GM23338 (cell line): ENCODE measurements around the gene OMA1. TPM values are rescaled to one million over a fixed set of nuclear protein-coding genes. Genes with fewer than 3 reads are reported as not detected.

Experiments
- ATAC-seq: fragments of 200-7000 bp; cut with Tn5 transposase; 3 replicates; pipeline ENCODE4 v1.9.1; 2020
- DNase-seq: peaks from one replicate; pipeline ENCODE4 v3.0.0-alpha.2; 2015; ENCODE audit warnings: low spot score
- H2AFZ ChIP-seq: fragments of 200-600 bp; sonication (generic); 2 replicates; pipeline ENCODE4 v1.8.0; 2016; ENCODE audit warnings: antibody characterized with exemption, mild to moderate bottlenecking, moderate library complexity
- H3F3A ChIP-seq: fragments of 200-600 bp; sonication (generic); replicated peaks from 2 replicates; pipeline ENCODE4 v1.8.0; 2017; ENCODE audit warnings: antibody characterized with exemption, mixed run types, low read depth
- H3K27ac ChIP-seq: fragments of 200-600 bp; sonication (generic); 2 replicates; pipeline ENCODE4 v1.6.1; 2016; ENCODE audit warnings: low read depth
- H3K27me3 ChIP-seq: fragments of 200-600 bp; sonication (generic); 2 replicates; pipeline ENCODE4 v1.8.0; 2016; ENCODE audit warnings: mild to moderate bottlenecking, mixed run types, moderate library complexity; ENCODE audit not compliant: insufficient read depth
- H3K36me3 ChIP-seq: fragments of 200-600 bp; sonication (generic); 2 replicates; pipeline ENCODE4 v1.8.0; 2016; ENCODE audit warnings: mild to moderate bottlenecking; ENCODE audit not compliant: insufficient read depth
- H3K4me1 ChIP-seq: fragments of 200-600 bp; sonication (generic); 2 replicates; pipeline ENCODE4 v1.8.0; 2016; ENCODE audit warnings: mild to moderate bottlenecking, moderate library complexity; ENCODE audit not compliant: insufficient read depth
- H3K4me2 ChIP-seq: fragments of 200-600 bp; sonication (generic); 2 replicates; pipeline ENCODE4 v1.7.1; 2017; ENCODE audit warnings: mixed run types
- H3K4me3 ChIP-seq: fragments of 200-600 bp; sonication (generic); 2 replicates; pipeline ENCODE4 v1.6.1; 2016; ENCODE audit warnings: mixed run types
- H3K79me2 ChIP-seq: fragments of 200-600 bp; sonication (generic); replicated peaks from 2 replicates; pipeline ENCODE4 v1.8.0; 2017; ENCODE audit warnings: mild to moderate bottlenecking; ENCODE audit not compliant: insufficient read depth
- H3K9me2 ChIP-seq: fragments of 200-600 bp; sonication (generic); 2 replicates; pipeline ENCODE4 v1.8.0; 2017; ENCODE audit not compliant: insufficient read depth
- H4K20me1 ChIP-seq: fragments of 200-600 bp; sonication (generic); replicated peaks from 2 replicates; pipeline ENCODE4 v1.8.0; 2017; ENCODE audit warnings: mild to moderate bottlenecking; ENCODE audit not compliant: insufficient read depth
- H3K27ac Mint-ChIP-seq: 2 replicates; pipeline ENCODE4 v1.8.0; 2020; ENCODE audit warnings: inconsistent platforms, mild to moderate bottlenecking, moderate library complexity, mixed read lengths
- H3K27me3 Mint-ChIP-seq: 3 replicates; pipeline ENCODE4 v1.8.0; 2022; ENCODE audit warnings: low read depth, mild to moderate bottlenecking, moderate library complexity, mixed read lengths, inconsistent platforms; ENCODE audit not compliant: insufficient read depth, poor library complexity
- H3K36me3 Mint-ChIP-seq: 3 replicates; pipeline ENCODE4 v1.8.0; 2021; ENCODE audit warnings: low read depth, mild to moderate bottlenecking, inconsistent platforms, moderate library complexity, mixed read lengths
- H3K4me1 Mint-ChIP-seq: 3 replicates; pipeline ENCODE4 v1.8.0; 2020; ENCODE audit warnings: mild to moderate bottlenecking, inconsistent platforms, mixed read lengths
- H3K4me3 Mint-ChIP-seq: 3 replicates; pipeline ENCODE4 v1.8.0; 2021; ENCODE audit warnings: moderate library complexity, mild to moderate bottlenecking, inconsistent platforms, mixed read lengths
- H3K9me3 Mint-ChIP-seq: 3 replicates; pipeline ENCODE4 v1.8.0; 2020; ENCODE audit warnings: moderate library complexity, mild to moderate bottlenecking, inconsistent platforms, mixed read lengths
- CREB1 ChIP-seq: fragments of 250-450 bp; sonication (Bioruptor Pico); IDR thresholded peaks from 2 replicates; pipeline ENCODE4 v1.5.0; 2020; ENCODE audit warnings: low read depth, mild to moderate bottlenecking, moderate library complexity
- EZH2 ChIP-seq: fragments of 200-600 bp; sonication (generic); IDR thresholded peaks from one replicate; pipeline ENCODE4 v1.8.0; 2017; ENCODE audit warnings: antibody characterized with exemption, mild to moderate bottlenecking, low read depth; ENCODE audit not compliant: unreplicated experiment
- EZH2phosphoT487 ChIP-seq: fragments of 200-600 bp; sonication (generic); IDR thresholded peaks from one replicate; pipeline ENCODE4 v1.8.1; 2018; ENCODE audit warnings: antibody characterized with exemption; ENCODE audit not compliant: unreplicated experiment
- JUNB ChIP-seq: IDR thresholded peaks from one replicate; pipeline ENCODE4 v1.6.1; 2016; ENCODE audit warnings: antibody characterized with exemption; ENCODE audit not compliant: unreplicated experiment
- NANOG ChIP-seq: IDR thresholded peaks from 2 replicates; pipeline ENCODE4 v1.6.1; 2016; ENCODE audit warnings: antibody characterized with exemption, borderline replicate concordance
- POLR2AphosphoS5 ChIP-seq: IDR thresholded peaks from 2 replicates; pipeline ENCODE4 v1.6.1; 2016; ENCODE audit warnings: antibody characterized with exemption, low read depth
- STAT1 ChIP-seq: IDR thresholded peaks from one replicate; pipeline ENCODE4 v1.6.1; 2016; ENCODE audit warnings: antibody characterized with exemption; ENCODE audit not compliant: unreplicated experiment
- ZNF114 ChIP-seq: fragments of 250-450 bp; sonication (Bioruptor Pico); IDR thresholded peaks from 2 replicates; pipeline ENCODE4 v1.5.0; 2020; ENCODE audit warnings: mild to moderate bottlenecking, moderate library complexity
- ZNF331 ChIP-seq: fragments of 250-450 bp; sonication (Bioruptor Pico); IDR thresholded peaks from 2 replicates; pipeline ENCODE4 v1.5.0; 2020; ENCODE audit warnings: low read depth, mild to moderate bottlenecking, moderate library complexity
- long read RNA-seq: library from polyadenylated mRNA; unstranded; transcript quantifications from one replicate; pipeline ENCODE4 v2.0.0, GENCODE V29; 2020; ENCODE audit not compliant: unreplicated experiment
- polyA plus RNA-seq: library from polyadenylated mRNA; unstranded; fragments of >200 nt; fragmentation: Nextera tagmentation; extraction: Ambion mirVana; gene quantifications from 2 replicates; pipeline ENCODE4 v1.2.1, GENCODE V29; 2016
- total RNA-seq: library from RNA; depleted of rRNA; stranded (reverse); fragments of >200 nt; shearing (Covaris generic); gene quantifications from 2 replicates; pipeline ENCODE4 v1.2.3, GENCODE V29; 2014; rRNA removed
- TF ChIP-seq, protein P1 (sequence below): IDR thresholded peaks from 2 replicates; pipeline ENCODE4 v1.6.1; 2016; ENCODE audit warnings: antibody characterized with exemption
- TF ChIP-seq, protein P2 (sequence below), 2 experiments: fragments of 200-600 bp in 1 of 2; sonication (generic) in 1 of 2; conservative IDR thresholded peaks; 2 replicates each; pipeline versions ENCODE4 v1.5.1 to v1.6.1; 2016 to 2017; ENCODE audit warnings: antibody characterized with exemption in 2 of 2, low read depth in 2 of 2, mild to moderate bottlenecking in 2 of 2, moderate library complexity in 1 of 2
- TF ChIP-seq, protein P3 (sequence below): IDR thresholded peaks from one replicate; pipeline ENCODE4 v1.6.1; 2018; ENCODE audit warnings: antibody characterized with exemption; ENCODE audit not compliant: unreplicated experiment

The OMA1 gene
- total RNA-seq (19.9 and 21.3 TPM in 2 replicates), polyA plus RNA-seq (29.9 and 33.1 TPM in 2 replicates)
- long read RNA-seq, partial matches to known transcripts: 2 of 9 reads
- long read RNA-seq, other reads (novel, unspliced or antisense): 7 of 9 reads

DNA sequence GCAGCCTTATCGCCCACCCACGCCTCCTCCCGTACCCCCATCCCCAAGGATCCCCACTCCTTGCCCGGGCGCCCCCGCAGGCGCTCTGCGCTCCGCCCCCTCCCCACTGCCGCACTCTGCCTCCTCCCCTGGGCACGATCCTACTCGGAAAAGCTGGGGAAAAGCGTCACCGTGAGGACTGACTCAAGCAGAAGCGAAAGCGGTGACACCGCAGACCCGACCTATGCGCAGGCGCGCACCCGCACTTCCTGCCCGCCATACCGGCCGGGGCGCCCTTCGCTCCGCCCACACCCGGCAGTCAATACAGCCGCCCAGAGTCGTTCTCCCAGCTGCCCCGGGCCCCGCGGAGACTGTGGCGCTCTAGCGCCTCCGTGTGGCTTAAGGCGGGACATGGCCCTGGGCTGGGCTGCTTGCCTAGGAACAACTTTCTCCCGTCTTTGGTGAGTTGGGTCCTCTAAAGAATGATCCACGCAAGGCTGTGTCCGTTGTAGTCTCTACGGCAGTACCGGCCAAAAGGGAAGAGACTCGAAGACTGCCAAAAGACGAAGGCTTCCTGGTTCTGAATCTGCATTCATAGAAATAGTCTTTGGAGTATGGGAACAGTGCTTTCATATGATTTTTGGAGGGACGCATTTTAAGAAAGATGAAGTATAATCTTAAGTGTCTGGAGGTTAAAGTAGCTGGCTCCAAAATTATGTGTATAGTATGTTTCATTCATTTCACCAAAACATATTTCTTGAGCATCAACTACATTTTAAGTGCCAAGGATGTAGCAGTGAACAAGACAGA lies at the start of gene OMA1:
Gene OMA1, minus strand, starts transcription at position 207 of the 789 bp plus-strand sequence. CDS start 7,432 bp downstream, outside the sequence.
- no peaks in the 10 kb centered on the region for H3K36me3 ChIP-seq
- TF ChIP-seq CREB1: peak; percentile 59
- TF ChIP-seq, protein P1, sequence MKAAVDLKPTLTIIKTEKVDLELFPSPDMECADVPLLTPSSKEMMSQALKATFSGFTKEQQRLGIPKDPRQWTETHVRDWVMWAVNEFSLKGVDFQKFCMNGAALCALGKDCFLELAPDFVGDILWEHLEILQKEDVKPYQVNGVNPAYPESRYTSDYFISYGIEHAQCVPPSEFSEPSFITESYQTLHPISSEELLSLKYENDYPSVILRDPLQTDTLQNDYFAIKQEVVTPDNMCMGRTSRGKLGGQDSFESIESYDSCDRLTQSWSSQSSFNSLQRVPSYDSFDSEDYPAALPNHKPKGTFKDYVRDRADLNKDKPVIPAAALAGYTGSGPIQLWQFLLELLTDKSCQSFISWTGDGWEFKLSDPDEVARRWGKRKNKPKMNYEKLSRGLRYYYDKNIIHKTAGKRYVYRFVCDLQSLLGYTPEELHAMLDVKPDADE: peak; percentile 39; the same call in 1 of the 2 replicates
- TF ChIP-seq, protein P2, sequence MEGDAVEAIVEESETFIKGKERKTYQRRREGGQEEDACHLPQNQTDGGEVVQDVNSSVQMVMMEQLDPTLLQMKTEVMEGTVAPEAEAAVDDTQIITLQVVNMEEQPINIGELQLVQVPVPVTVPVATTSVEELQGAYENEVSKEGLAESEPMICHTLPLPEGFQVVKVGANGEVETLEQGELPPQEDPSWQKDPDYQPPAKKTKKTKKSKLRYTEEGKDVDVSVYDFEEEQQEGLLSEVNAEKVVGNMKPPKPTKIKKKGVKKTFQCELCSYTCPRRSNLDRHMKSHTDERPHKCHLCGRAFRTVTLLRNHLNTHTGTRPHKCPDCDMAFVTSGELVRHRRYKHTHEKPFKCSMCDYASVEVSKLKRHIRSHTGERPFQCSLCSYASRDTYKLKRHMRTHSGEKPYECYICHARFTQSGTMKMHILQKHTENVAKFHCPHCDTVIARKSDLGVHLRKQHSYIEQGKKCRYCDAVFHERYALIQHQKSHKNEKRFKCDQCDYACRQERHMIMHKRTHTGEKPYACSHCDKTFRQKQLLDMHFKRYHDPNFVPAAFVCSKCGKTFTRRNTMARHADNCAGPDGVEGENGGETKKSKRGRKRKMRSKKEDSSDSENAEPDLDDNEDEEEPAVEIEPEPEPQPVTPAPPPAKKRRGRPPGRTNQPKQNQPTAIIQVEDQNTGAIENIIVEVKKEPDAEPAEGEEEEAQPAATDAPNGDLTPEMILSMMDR (conservative IDR thresholded peaks at IDR 0.05; ENCODE audit: low read depth in 2 of 2): peak; percentile 88 to 89
- no peak for TF ChIP-seq STAT1
- TF ChIP-seq EZH2: no peak
- TF ChIP-seq POLR2AphosphoS5: peak; percentile 82
- ATAC-seq (peak; percentile 96), DNase-seq (peak; percentile 97)
- H3K79me2 ChIP-seq: no peaks in the 10 kb centered on the region
- peaks cover 10% of the 10 kb centered on the region for H3K4me1 ChIP-seq
- H3K9me3 Mint-ChIP-seq: no peaks in the 10 kb centered on the region
- H3K4me3 Mint-ChIP-seq: peak within 1 kb of the TSS; percentile 89
- no peaks in the 10 kb centered on the region for H3F3A ChIP-seq
- peak within 1 kb of the TSS; percentile 92 for H3K4me2 ChIP-seq
- peak within 1 kb of the TSS; percentile 92 for H3K27ac Mint-ChIP-seq
- H3K27me3 Mint-ChIP-seq: peaks cover 7% of the 10 kb centered on the region
- peaks cover 17% of the 10 kb centered on the region for H3K4me1 Mint-ChIP-seq
- no peaks in the 10 kb centered on the region for H3K27me3 ChIP-seq
- no peaks in the 10 kb centered on the region for H4K20me1 ChIP-seq
- no peaks in the 10 kb centered on the region for H3K9me2 ChIP-seq
- peak within 1 kb of the TSS; percentile 84 for H3K27ac ChIP-seq
- H3K4me3 ChIP-seq: peak within 1 kb of the TSS; percentile 88
- H2AFZ ChIP-seq: peak within 1 kb of the TSS; percentile 95
- H3K36me3 Mint-ChIP-seq: no peaks in the 10 kb centered on the region; the same call in 2 of the 3 replicates

DNA sequence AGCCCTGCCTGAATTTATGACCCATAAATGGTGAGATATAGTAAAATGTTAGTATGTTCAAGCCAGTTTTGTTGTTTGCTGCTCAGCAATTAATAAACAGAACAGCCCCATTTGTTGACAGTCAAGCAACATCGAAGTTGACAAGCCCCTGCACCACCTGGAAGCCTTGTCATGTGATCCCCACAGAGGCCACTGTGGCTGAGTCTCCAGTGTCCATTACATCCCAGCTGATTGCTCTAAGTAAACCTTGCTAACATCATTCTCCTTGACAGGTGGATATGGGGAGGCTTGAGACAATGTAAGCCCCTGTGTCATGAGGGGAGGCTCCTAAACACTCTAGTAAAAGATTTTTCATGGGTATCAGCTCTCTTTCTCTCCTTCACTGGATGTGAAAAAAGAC lies 48.0 kb upstream of the OMA1 start:
- peaks cover 5% of the 10 kb centered on the region for H3K27me3 Mint-ChIP-seq
- no peak overlapping the region for H3K4me3 Mint-ChIP-seq
- no peak for TF ChIP-seq ZNF114 (CRISPR knock-in tag)
- no peak for TF ChIP-seq EZH2
- no peak for TF ChIP-seq NANOG
- no peak for TF ChIP-seq JUNB
- TF ChIP-seq EZH2phosphoT487: no peak
- TF ChIP-seq STAT1: no peak
- TF ChIP-seq, protein P3, sequence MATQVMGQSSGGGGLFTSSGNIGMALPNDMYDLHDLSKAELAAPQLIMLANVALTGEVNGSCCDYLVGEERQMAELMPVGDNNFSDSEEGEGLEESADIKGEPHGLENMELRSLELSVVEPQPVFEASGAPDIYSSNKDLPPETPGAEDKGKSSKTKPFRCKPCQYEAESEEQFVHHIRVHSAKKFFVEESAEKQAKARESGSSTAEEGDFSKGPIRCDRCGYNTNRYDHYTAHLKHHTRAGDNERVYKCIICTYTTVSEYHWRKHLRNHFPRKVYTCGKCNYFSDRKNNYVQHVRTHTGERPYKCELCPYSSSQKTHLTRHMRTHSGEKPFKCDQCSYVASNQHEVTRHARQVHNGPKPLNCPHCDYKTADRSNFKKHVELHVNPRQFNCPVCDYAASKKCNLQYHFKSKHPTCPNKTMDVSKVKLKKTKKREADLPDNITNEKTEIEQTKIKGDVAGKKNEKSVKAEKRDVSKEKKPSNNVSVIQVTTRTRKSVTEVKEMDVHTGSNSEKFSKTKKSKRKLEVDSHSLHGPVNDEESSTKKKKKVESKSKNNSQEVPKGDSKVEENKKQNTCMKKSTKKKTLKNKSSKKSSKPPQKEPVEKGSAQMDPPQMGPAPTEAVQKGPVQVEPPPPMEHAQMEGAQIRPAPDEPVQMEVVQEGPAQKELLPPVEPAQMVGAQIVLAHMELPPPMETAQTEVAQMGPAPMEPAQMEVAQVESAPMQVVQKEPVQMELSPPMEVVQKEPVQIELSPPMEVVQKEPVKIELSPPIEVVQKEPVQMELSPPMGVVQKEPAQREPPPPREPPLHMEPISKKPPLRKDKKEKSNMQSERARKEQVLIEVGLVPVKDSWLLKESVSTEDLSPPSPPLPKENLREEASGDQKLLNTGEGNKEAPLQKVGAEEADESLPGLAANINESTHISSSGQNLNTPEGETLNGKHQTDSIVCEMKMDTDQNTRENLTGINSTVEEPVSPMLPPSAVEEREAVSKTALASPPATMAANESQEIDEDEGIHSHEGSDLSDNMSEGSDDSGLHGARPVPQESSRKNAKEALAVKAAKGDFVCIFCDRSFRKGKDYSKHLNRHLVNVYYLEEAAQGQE: no peak
- TF ChIP-seq ZNF331: no peak
- TF ChIP-seq POLR2AphosphoS5: no peak
- no peaks in the 10 kb centered on the region; the same call in 1 of the 3 replicates for H3K9me3 Mint-ChIP-seq
- H3K27ac Mint-ChIP-seq: no peak overlapping the region
- H3K9me2 ChIP-seq: peaks cover 20% of the 10 kb centered on the region; the same call in 1 of the 2 replicates
- no peak for ATAC-seq
- H3K36me3 ChIP-seq: no peaks in the 10 kb centered on the region
- no peak overlapping the region for H3K4me3 ChIP-seq
- H3K4me1 Mint-ChIP-seq: no peaks in the 10 kb centered on the region
- no peaks in the 10 kb centered on the region for H4K20me1 ChIP-seq
- no peak for DNase-seq
- H3K27me3 ChIP-seq: no peaks in the 10 kb centered on the region; the same call in 1 of the 2 replicates
- no peaks in the 10 kb centered on the region for H3F3A ChIP-seq
- no peak overlapping the region for H3K27ac ChIP-seq
- H3K4me2 ChIP-seq: no peak overlapping the region
- no peaks in the 10 kb centered on the region for H3K79me2 ChIP-seq
- H2AFZ ChIP-seq: no peak overlapping the region
- H3K4me1 ChIP-seq: no peaks in the 10 kb centered on the region
- no peaks in the 10 kb centered on the region for H3K36me3 Mint-ChIP-seq
